Coronary artery (tissue), 2 donors: Measurements from ENCODE around the gene GFPT1.

Experiments
- DNase-seq: peaks from one replicate; pipeline ENCODE4 v3.0.0-alpha.2; 2017; ENCODE audit warnings: low spot score
- H3K27ac ChIP-seq, 2 donors: fragments of 200-600 bp; sonication (generic); one replicate each; pipeline ENCODE4 v1.5.1; 2016 to 2019
- H3K4me3 ChIP-seq: fragments of 200-600 bp; sonication (generic); 2 replicates; pipeline ENCODE4 v1.5.1; 2016; ENCODE audit warnings: mild to moderate bottlenecking, moderate library complexity
- CTCF ChIP-seq: fragments of 200-600 bp; sonication (generic); IDR thresholded peaks from one replicate; pipeline ENCODE4 v1.5.1; 2019; ENCODE audit warnings: antibody characterized with exemption

GFPT1 gene

GRCh38 chr2:69309351-69310110, 77.5 kb downstream of the GFPT1 start:
- peak overlapping the region; percentile 9 for H3K4me3 ChIP-seq
- no peak for DNase-seq
- H3K27ac ChIP-seq = peak overlapping the region; percentile 72 to 96
- no peak for TF ChIP-seq CTCF

DNA sequence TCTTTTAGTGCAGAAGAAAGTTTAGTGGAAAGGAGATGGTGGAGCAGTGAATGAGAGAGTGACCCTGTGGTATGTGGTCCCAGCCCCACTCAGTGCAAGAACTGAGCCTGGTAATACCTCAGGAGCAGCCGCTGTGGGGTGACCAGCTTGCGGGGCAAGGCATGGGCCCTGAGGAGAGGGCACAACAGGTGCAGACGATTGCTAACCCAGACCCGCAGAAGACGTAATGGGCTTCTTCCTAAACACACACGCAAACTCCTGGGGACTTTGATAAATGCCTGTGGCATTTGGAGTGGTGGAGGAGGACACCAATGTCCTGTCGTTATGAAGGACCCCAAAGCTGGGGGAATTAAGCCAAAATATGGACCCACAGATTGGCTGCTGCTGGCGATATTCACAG, 78.7 kb downstream of the GFPT1 start:
- TF ChIP-seq CTCF = no peak
- Histone ChIP-seq H3K4me3 (no peak overlapping the region), H3K27ac (peak overlapping the region; percentile 72 to 96)
- no peak for DNase-seq

DNA sequence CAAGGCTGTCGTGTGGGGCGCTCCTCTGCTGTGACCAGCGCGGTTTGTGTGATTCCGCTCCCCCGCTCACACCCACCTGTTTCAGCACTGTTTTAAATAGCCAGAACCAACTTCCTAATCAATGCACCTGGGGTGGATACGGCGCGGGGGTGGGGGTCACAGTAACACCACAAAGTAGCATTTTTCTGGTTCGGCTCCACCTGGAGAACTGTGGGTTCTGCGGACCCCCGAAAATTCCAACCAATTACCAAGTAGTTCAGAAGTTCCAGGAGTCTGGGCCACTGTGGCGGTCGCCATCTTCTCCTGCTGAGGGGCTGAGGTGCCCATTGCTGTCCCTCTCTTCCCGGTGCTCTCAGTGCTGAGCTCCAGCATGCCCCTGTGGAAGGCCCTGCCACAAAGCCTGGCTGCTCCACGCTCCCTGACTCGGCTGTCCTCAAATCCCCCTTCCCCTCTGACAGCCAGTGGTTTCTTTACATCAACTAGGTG, 79.4 kb downstream of the GFPT1 start:
- Histone ChIP-seq H3K27ac (peak overlapping the region; percentile 72 to 96), H3K4me3 (peak overlapping the region; percentile 77)
- TF ChIP-seq CTCF = peak; percentile 32
- DNase-seq = no peak

- peak; percentile 91 for DNase-seq
- Histone ChIP-seq H3K27ac (peak overlapping the region; percentile 72 to 96), H3K4me3 (peak overlapping the region; percentile 77)
- peak; percentile 81 for TF ChIP-seq CTCF
Measured at GRCh38 chr2:69306822-69307578, 80.0 kb downstream of the GFPT1 start.

DNA sequence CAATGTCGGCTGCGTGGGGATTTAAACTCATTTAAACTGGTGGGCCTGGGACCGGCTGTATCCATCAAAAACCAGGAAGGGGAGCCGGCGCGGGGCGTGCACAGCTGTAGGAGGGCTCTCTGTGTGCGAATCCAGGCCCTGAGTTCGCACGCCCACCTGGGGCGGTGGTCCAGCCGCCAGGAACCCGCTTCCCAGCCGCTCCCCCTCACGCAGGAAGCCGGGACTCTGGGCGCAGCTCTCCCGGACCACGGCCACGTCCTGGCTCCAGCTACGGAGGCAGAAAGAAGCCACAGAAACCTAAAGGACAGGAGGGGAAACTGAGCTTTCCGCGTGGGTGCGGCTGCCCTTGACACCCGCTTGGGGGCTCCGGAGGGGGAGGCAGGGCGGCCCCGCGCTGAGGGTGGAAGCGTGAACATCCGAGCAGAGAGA, 80.6 kb downstream of the GFPT1 start:
- H3K27ac ChIP-seq = peak overlapping the region; percentile 72 to 96
- DNase-seq = no peak
- H3K4me3 ChIP-seq = peak overlapping the region; percentile 77
- TF ChIP-seq CTCF = no peak

GRCh38 chr2:69305712-69306392, 81.2 kb downstream of the GFPT1 start:
- Histone ChIP-seq H3K4me3 (peak overlapping the region; percentile 77), H3K27ac (peak overlapping the region; percentile 72 to 96)
- TF ChIP-seq CTCF = no peak
- no peak for DNase-seq
